IPS-15b (cell line): ENCODE results near the gene AKAP10.

ENCODE experiments used
- H3K27me3 ChIP-seq: one replicate; pipeline ENCODE4 v1.6.1; 2013; ENCODE audit warnings: low read length; ENCODE audit not compliant: control insufficient read depth, insufficient read depth
- H3K36me3 ChIP-seq: one replicate; pipeline ENCODE4 v1.6.1; 2013; ENCODE audit warnings: low read length; ENCODE audit not compliant: control insufficient read depth, insufficient read depth
- H3K4me1 ChIP-seq: one replicate; pipeline ENCODE4 v1.6.1; 2013; ENCODE audit warnings: mild to moderate bottlenecking, low read length; ENCODE audit not compliant: control insufficient read depth, insufficient read depth
- H3K4me3 ChIP-seq: one replicate; pipeline ENCODE4 v1.5.1; 2013; ENCODE audit warnings: low read depth, low read length
- H3K9ac ChIP-seq: one replicate; pipeline ENCODE4 v1.6.1; 2013; ENCODE audit warnings: low read depth, mild to moderate bottlenecking, low read length
- H3K9me3 ChIP-seq: one replicate; pipeline ENCODE4 v1.6.1; 2013; ENCODE audit warnings: mild to moderate bottlenecking, low read length; ENCODE audit not compliant: control insufficient read depth, insufficient read depth

Gene AKAP10

GRCh38 chr17:19996502-19996901 lies 18.9 kb upstream of the AKAP10 start:
- Histone ChIP-seq H3K36me3 (no peaks in the 10 kb centered on the region), H3K9me3 (no peaks in the 10 kb centered on the region), H3K4me3 (no peak overlapping the region), H3K9ac (no peak overlapping the region), H3K4me1 (no peaks in the 10 kb centered on the region), H3K27me3 (no peaks in the 10 kb centered on the region)

DNA sequence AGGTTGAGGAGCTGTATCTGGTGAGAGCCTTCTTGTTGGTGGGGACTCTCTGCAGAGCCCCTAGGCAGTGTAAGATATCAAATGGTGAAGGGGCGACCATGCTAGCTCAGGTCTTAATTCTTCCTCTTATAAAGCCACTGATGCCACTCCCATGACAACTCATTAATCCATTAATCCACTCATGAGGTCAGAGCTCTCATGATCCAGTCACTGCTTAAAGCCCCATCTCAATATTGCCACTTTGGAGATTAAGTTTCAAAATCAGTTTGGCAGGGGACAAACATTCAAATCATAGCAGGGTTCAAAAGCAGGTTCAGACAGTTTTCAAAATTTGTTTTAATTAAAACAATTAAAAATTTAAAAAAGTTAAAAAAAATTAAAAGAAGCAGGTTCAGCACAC lies 18.5 kb upstream of the AKAP10 start:
- H3K4me3 ChIP-seq, result no peak overlapping the region
- H3K36me3 ChIP-seq, result no peaks in the 10 kb centered on the region
- H3K4me1 ChIP-seq, result no peaks in the 10 kb centered on the region
- H3K9me3 ChIP-seq, result no peaks in the 10 kb centered on the region
- H3K27me3 ChIP-seq, result no peaks in the 10 kb centered on the region
- no peak overlapping the region for H3K9ac ChIP-seq

DNA sequence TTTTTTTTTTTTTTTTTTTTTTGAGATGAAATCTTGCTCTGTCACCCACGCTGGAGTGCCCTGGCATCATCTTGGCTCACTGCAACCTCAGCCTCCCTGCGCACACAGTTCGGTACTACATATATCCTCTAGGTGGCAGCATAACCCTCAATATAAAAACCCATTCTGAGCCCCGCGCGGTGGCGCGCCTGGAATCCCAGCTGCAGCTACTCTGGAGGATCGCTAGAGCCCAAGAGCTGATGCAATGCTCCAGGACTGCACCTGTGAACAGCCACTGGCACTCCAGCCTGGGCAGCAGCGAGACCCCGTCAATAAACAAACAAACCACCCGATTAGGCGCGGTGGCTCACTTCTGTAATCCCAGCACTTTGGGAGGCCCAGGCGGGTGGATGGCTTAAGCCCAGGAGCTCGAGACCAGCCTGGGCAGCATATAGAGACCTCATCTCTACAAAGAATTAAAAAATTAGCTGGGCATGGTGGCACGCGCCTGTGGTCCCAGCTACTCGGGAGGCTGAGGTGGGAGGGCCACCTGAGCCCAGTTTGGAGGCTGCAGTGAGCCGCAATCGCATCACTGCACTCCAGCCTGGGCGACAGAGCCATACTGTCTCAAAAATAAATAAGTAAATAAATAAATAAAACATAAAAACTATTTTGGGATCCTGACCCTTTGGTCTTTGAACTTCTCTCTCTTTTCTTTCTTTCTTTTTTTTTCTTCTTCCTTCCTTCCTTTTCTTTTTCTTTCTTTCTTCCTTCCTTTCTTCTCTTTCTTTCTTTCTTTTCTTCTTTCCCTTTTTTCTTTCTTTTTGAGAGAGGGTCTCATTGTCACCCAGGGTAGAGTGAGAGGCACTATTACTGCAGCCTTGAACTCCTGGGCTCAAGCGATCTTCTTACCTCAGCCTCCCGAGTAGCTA lies 15.4 kb upstream of the AKAP10 start:
- Histone ChIP-seq H3K4me1 (no peaks in the 10 kb centered on the region), H3K27me3 (no peaks in the 10 kb centered on the region), H3K4me3 (no peak overlapping the region), H3K9me3 (no peaks in the 10 kb centered on the region), H3K9ac (no peak overlapping the region), H3K36me3 (no peaks in the 10 kb centered on the region)

DNA sequence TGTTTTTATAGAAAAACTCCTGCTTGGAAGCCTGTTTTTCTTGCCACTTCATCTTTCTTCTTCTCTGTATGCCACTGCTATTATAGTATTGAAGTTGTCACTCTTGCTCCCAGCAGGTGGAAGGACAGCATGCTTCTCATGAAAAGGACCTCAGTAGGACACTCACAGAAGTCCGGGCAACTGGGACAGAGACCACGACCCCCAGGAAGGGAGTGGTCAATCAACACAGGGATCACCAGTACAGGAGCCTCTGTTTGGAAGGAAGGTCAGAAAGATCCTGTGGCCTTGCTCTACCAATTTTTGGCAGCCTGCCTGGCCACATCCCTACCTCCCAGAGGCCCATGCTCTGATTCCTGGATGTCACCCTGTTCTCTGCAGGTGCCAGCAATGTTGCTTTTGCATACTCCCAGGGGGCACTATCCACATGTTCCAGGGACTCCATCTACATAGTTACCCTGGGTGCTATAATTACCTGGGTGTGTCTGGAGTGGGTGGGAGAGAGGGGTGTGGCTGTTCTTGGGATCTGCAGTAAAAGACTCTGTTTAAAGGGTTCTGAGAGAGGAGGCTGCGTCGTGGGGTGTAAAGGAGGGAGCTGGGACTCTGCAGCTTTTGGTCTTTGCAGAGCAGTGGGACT lies 13.7 kb upstream of the AKAP10 start:
- no peak overlapping the region for H3K4me3 ChIP-seq
- no peak overlapping the region for H3K9ac ChIP-seq
- no peaks in the 10 kb centered on the region for H3K27me3 ChIP-seq
- no peaks in the 10 kb centered on the region for H3K9me3 ChIP-seq
- H3K36me3 ChIP-seq, result no peaks in the 10 kb centered on the region
- peaks cover 6% of the 10 kb centered on the region for H3K4me1 ChIP-seq

DNA sequence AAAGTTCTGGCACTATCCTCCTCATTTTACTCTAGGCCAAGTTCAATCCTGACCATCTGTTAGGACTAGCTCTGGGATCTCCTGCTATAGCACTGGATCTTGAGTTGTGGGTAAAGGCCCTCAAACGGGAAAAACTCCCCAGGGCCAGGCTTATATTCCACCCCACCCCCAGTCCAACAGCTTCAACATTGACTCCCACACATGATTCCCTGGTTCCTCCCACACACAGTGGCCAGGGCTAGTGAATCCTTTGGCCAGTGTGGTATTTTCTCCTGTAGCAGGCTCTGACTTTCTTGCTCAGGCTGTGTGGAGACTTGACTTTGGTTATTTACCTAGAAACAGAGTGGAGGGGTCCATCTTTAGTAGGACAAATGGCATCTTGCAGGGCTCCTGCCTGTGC lies 10.3 kb upstream of the AKAP10 start:
- no peak overlapping the region for H3K4me3 ChIP-seq
- no peaks in the 10 kb centered on the region for H3K27me3 ChIP-seq
- H3K9me3 ChIP-seq, result no peaks in the 10 kb centered on the region
- H3K36me3 ChIP-seq, result no peaks in the 10 kb centered on the region
- H3K9ac ChIP-seq, result no peak overlapping the region
- peaks cover 6% of the 10 kb centered on the region for H3K4me1 ChIP-seq

GRCh38 chr17:19986941-19987861 lies 9.6 kb upstream of the AKAP10 start:
- H3K9me3 ChIP-seq, result no peaks in the 10 kb centered on the region
- H3K4me3 ChIP-seq, result no peak overlapping the region
- H3K4me1 ChIP-seq, result peaks cover 6% of the 10 kb centered on the region
- H3K27me3 ChIP-seq, result no peaks in the 10 kb centered on the region
- no peaks in the 10 kb centered on the region for H3K36me3 ChIP-seq
- H3K9ac ChIP-seq, result no peak overlapping the region

GRCh38 chr17:19979917-19980770 lies 2.5 kb upstream of the AKAP10 start:
- Histone ChIP-seq H3K4me1 (no peaks in the 10 kb centered on the region), H3K36me3 (peaks cover 2% of the 10 kb centered on the region), H3K9ac (no peak overlapping the region), H3K27me3 (no peaks in the 10 kb centered on the region), H3K9me3 (no peaks in the 10 kb centered on the region), H3K4me3 (no peak overlapping the region)

DNA sequence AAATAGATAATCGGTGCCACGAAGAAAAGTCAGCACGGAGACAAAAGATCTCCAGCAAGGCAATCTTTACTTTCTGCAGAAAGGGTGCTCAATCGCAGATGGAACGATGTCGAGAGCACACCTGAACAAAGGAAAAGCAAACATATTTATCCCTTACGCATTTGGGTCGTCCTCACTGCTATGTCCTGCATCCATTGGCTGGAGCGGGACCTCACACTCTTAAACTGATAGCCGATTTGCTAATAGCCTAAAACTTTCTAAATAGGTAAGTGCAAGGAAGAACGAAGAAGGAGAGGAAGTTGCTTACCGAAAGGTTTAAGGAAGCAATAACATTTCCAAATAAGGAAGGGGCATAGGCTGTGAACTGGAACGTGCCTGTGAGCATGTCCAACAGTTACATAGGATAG lies 1.2 kb upstream of the AKAP10 start:
- Histone ChIP-seq H3K9me3 (no peaks in the 10 kb centered on the region), H3K9ac (no peak overlapping the region), H3K4me1 (no peaks in the 10 kb centered on the region), H3K27me3 (no peaks in the 10 kb centered on the region), H3K4me3 (peak overlapping the region; percentile 86), H3K36me3 (peaks cover 3% of the 10 kb centered on the region)

DNA sequence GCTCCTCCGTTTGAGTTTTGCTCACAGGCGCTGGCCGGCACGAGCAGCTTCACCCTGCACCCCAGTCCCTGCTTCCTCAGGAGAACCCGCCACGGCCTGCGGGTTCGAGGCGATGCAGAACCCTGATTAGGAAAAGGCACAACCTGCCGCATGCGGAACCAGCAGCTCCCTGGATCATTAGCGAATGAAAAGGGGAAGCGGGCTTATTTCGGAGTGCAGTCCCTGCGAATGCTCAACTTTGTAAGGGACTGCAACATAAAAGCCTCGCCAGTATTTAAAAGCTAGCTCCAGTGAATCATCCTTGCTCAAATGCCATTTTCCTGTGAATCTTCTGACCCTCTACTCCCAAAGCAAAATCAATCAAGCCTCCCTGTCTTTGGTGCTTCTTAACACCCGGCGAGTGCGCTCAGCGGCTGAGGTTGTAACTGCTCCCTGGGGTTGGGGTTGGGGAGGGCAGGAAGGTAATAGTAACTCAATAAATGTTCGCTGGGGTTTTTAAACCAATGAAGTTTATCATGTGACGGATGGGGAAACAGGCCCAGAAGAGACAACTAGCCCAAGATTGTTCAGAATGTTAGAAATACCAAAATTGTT lies 678 bp upstream of the AKAP10 start:
- Histone ChIP-seq H3K36me3 (peaks cover 3% of the 10 kb centered on the region), H3K9ac (peak overlapping the region; percentile 85), H3K27me3 (no peaks in the 10 kb centered on the region), H3K4me3 (peak overlapping the region; percentile 86), H3K4me1 (no peaks in the 10 kb centered on the region), H3K9me3 (no peaks in the 10 kb centered on the region)

DNA sequence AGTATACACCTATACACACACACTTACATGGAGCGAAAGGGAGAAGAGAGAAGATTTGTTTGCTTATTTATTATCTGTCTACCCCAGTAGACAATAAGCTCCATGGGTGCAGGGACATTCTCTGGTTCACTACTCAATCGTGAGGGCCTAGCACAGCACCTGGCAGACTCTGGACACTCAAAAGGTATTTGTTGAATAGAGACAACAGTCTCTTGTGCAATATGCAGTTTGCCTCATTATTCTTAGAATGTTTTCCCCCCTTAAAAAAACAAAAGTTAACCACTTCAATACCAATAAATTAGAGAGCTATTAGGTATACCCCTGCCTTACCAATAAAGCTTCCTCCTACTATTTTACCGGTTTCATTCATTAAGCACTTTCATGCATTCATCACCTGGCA lies 2.0 kb downstream of the AKAP10 start:
- H3K4me3 ChIP-seq, result no peak overlapping the region

More for the DNA sequence above, 2.0 kb downstream of the AKAP10 start:
- Histone ChIP-seq H3K4me1 (no peaks in the 10 kb centered on the region), H3K27me3 (no peaks in the 10 kb centered on the region), H3K9ac (no peak overlapping the region), H3K9me3 (no peaks in the 10 kb centered on the region), H3K36me3 (peaks cover 3% of the 10 kb centered on the region)
